ENCODE measurements around the gene EFNA2.

Gene EFNA2

GRCh38 chr19:1287354-1288225 is 1.9 kb downstream of the EFNA2 start:
- TF ChIP-seq, protein P1, sequence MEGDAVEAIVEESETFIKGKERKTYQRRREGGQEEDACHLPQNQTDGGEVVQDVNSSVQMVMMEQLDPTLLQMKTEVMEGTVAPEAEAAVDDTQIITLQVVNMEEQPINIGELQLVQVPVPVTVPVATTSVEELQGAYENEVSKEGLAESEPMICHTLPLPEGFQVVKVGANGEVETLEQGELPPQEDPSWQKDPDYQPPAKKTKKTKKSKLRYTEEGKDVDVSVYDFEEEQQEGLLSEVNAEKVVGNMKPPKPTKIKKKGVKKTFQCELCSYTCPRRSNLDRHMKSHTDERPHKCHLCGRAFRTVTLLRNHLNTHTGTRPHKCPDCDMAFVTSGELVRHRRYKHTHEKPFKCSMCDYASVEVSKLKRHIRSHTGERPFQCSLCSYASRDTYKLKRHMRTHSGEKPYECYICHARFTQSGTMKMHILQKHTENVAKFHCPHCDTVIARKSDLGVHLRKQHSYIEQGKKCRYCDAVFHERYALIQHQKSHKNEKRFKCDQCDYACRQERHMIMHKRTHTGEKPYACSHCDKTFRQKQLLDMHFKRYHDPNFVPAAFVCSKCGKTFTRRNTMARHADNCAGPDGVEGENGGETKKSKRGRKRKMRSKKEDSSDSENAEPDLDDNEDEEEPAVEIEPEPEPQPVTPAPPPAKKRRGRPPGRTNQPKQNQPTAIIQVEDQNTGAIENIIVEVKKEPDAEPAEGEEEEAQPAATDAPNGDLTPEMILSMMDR (IDR thresholded peaks at IDR 0.05; ENCODE audit: insufficient read depth, low read length, poor library complexity, severe bottlenecking) = no peak
- no peak for TF ChIP-seq EZH2phosphoT487 (conservative IDR thresholded peaks at IDR 0.05; ENCODE audit: low read length)
- Histone ChIP-seq H3K36me3 (ENCODE audit: low read length) (no peaks in the 10 kb centered on the region), H3K4me2 (ENCODE audit: low read depth, low read length, poor library complexity, severe bottlenecking) (no peak overlapping the region), H3K27me3 (ENCODE audit: low read length) (peaks cover 4% of the 10 kb centered on the region; the same call in 1 of the 2 replicates), H3F3A (ENCODE audit: insufficient read depth) (no peaks in the 10 kb centered on the region), H3K79me2 (ENCODE audit: insufficient read depth, low read length) (no peaks in the 10 kb centered on the region), H3K4me3 (ENCODE audit: insufficient read depth, low read length, poor library complexity, severe bottlenecking) (no peak overlapping the region), H3K9me3 (ENCODE audit: insufficient read depth, low read length) (no peaks in the 10 kb centered on the region), H4K20me1 (ENCODE audit: low read depth, low read length) (no peaks in the 10 kb centered on the region), H3K9me2 (replicated peaks; ENCODE audit: insufficient read depth, low read length) (no peaks in the 10 kb centered on the region), H2AFZ (ENCODE audit: low read depth, low read length, severe bottlenecking) (no peak overlapping the region), H3K27ac (ENCODE audit: low read depth, low read length) (no peak overlapping the region), H3K9ac (ENCODE audit: low read length) (no peak overlapping the region)

DNA sequence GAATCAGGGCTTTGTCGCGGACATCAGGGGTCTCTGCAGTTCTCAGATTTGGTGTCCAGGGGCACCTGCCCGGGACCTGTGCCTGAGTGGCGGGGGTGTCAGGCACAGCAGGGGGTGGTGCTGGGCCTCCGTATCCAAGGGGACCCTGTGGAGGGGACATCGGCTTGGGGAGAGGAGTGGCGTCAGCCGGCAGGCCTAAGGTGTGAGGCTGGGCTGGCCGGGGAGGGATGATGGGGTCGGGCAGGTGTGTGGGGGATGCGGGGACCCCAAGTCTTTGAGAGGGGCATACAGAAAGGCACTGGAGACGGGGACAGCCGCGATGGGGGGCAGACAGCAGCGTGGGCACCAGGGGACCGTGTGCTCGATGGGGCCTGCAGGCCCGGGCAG is 2.5 kb downstream of the EFNA2 start:
- H3K4me3 ChIP-seq (ENCODE audit: insufficient read depth, low read length, poor library complexity, severe bottlenecking) = no peak overlapping the region
- no peaks in the 10 kb centered on the region for H3K9me2 ChIP-seq (replicated peaks; ENCODE audit: insufficient read depth, low read length)
- no peaks in the 10 kb centered on the region for H3K79me2 ChIP-seq (ENCODE audit: insufficient read depth, low read length)
- H2AFZ ChIP-seq (ENCODE audit: low read depth, low read length, severe bottlenecking) = no peak overlapping the region
- H3K9me3 ChIP-seq (ENCODE audit: insufficient read depth, low read length) = no peaks in the 10 kb centered on the region
- no peaks in the 10 kb centered on the region for H3F3A ChIP-seq (ENCODE audit: insufficient read depth)
- no peak overlapping the region for H3K4me2 ChIP-seq (ENCODE audit: low read depth, low read length, poor library complexity, severe bottlenecking)
- no peaks in the 10 kb centered on the region for H4K20me1 ChIP-seq (ENCODE audit: low read depth, low read length)
- TF ChIP-seq, protein P1 (IDR thresholded peaks at IDR 0.05; ENCODE audit: insufficient read depth, low read length, poor library complexity, severe bottlenecking) = no peak
- H3K27ac ChIP-seq (ENCODE audit: low read depth, low read length) = no peak overlapping the region
- H3K9ac ChIP-seq (ENCODE audit: low read length) = no peak overlapping the region
- H3K36me3 ChIP-seq (ENCODE audit: low read length) = no peaks in the 10 kb centered on the region
- peaks cover 4% of the 10 kb centered on the region; the same call in 1 of the 2 replicates for H3K27me3 ChIP-seq (ENCODE audit: low read length)

DNA sequence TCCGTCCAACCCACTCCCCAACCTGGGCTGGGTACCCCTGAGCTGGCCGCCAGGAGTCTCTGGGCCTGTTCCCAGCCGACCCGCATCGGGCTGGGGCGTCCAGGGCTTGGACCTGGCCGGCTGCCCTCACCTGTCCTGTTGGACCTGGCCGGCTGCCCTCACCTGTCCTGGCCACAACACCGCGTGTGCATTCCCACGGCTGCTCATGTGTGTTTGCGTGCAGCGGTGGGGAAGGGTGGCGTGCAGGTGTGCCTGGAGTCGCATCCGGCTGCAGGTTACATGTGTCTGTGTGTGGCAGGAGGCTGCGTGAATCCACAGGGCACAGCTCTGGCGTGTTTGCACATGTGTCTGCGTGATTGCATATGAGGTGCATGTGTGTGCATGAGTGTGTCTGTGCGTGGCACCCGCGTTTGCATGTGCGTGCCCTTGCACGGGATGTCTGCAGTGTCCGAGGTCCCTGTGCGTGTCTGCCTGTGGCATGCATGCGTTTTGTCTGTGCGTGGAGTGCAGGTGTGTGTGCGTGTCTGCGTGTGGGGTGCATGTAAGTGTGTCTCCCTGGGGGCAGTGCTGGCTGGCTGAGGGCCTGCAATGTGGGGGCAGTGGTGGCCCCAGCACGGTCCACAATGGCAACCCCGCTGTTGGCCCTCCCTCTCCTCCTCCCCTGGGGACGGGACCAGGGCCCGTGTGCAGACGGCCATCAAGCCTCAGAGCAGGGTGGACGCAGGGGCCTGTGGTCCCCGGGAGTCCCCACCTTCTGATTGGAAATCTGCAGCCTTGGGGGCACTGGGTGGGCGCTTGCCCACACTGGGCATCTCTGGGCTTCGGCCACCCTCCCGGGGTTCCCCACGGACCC is 3.4 kb downstream of the EFNA2 start:
- no peak overlapping the region for H3K27ac ChIP-seq (ENCODE audit: low read depth, low read length)
- H4K20me1 ChIP-seq (ENCODE audit: low read depth, low read length) = no peaks in the 10 kb centered on the region
- H3K79me2 ChIP-seq (ENCODE audit: insufficient read depth, low read length) = no peaks in the 10 kb centered on the region
- H3K9me3 ChIP-seq (ENCODE audit: insufficient read depth, low read length) = no peaks in the 10 kb centered on the region
- no peaks in the 10 kb centered on the region for H3K36me3 ChIP-seq (ENCODE audit: low read length)
- no peak overlapping the region for H3K4me2 ChIP-seq (ENCODE audit: low read depth, low read length, poor library complexity, severe bottlenecking)
- H3K9ac ChIP-seq (ENCODE audit: low read length) = no peak overlapping the region
- no peak for TF ChIP-seq EZH2phosphoT487 (conservative IDR thresholded peaks at IDR 0.05; ENCODE audit: low read length)
- TF ChIP-seq, protein P1 (IDR thresholded peaks at IDR 0.05; ENCODE audit: insufficient read depth, low read length, poor library complexity, severe bottlenecking) = no peak
- peaks cover 4% of the 10 kb centered on the region; the same call in 1 of the 2 replicates for H3K27me3 ChIP-seq (ENCODE audit: low read length)
- no peak overlapping the region for H2AFZ ChIP-seq (ENCODE audit: low read depth, low read length, severe bottlenecking)
- no peaks in the 10 kb centered on the region for H3K9me2 ChIP-seq (replicated peaks; ENCODE audit: insufficient read depth, low read length)
- no peak overlapping the region for H3K4me3 ChIP-seq (ENCODE audit: insufficient read depth, low read length, poor library complexity, severe bottlenecking)
- no peaks in the 10 kb centered on the region for H3F3A ChIP-seq (ENCODE audit: insufficient read depth)

Measured in SU-DHL-6 (cell line).